ENCODE results near the gene VCPKMT.

The VCPKMT gene

DNA sequence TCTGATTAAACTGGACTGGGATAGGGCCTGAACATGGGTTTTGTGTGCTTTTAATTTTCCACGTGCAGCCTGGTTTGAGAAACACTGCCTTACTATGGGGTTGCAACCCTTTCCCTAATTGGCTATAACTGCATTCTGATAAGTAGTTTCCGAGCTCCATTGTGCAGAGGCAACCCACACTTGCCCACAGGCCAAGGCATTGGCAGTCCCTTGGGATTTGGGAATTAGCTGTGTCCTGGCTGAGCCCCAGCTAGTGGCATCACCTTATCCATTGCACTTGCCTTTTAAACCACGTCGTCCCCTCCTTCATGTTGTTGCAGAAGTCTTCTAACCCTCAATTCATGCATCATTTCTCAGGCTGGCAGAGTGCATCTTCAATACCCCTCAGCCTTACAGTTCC lies 10.2 kb downstream of the VCPKMT start:
- Histone ChIP-seq H3K9ac (ENCODE audit: low read depth, low read length) (no peak overlapping the region), H3K36me3 (ENCODE audit: insufficient read depth, low read length) (peaks cover 7% of the 10 kb centered on the region), H3K9me3 (ENCODE audit: control insufficient read depth, insufficient read depth, low read length) (no peaks in the 10 kb centered on the region), H3K4me1 (ENCODE audit: insufficient read depth, low read length) (peaks cover 4% of the 10 kb centered on the region; the same call in 1 of the 2 replicates)

GRCh38 chr14:50103558-50103957 lies 12.8 kb downstream of the VCPKMT start:
- Histone ChIP-seq H3K4me1 (ENCODE audit: insufficient read depth, low read length) (peaks cover 2% of the 10 kb centered on the region; the same call in 1 of the 2 replicates), H3K36me3 (ENCODE audit: insufficient read depth, low read length) (no peaks in the 10 kb centered on the region), H3K9ac (ENCODE audit: low read depth, low read length) (no peak overlapping the region), H3K9me3 (ENCODE audit: control insufficient read depth, insufficient read depth, low read length) (no peaks in the 10 kb centered on the region)

DNA sequence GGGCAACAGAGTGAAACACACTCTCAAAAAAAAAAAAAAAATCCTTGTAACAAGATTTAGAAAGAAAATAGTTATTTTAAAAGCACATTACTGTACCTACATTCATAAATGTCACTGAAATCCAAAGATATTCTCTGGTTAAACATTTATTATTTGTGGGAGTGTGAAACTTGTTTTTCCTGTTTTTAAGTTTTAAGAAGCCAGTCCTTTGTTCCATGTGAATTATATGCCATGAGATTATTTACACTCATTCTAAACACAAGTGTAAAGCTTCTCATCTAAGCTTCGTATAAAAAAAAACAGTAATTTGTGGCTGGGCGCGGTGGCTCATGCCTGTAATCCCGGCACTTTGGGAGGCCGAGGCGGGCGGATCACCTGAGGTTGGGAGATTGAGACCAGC lies 15.0 kb downstream of the VCPKMT start:
- no peaks in the 10 kb centered on the region for H3K4me1 ChIP-seq (ENCODE audit: insufficient read depth, low read length)
- H3K9ac ChIP-seq (ENCODE audit: low read depth, low read length): no peak overlapping the region
- no peaks in the 10 kb centered on the region for H3K36me3 ChIP-seq (ENCODE audit: insufficient read depth, low read length)
- H3K9me3 ChIP-seq (ENCODE audit: control insufficient read depth, insufficient read depth, low read length): no peaks in the 10 kb centered on the region

GRCh38 chr14:50100805-50101204 lies 15.6 kb downstream of the VCPKMT start:
- Histone ChIP-seq H3K9me3 (ENCODE audit: control insufficient read depth, insufficient read depth, low read length) (no peaks in the 10 kb centered on the region), H3K4me1 (ENCODE audit: insufficient read depth, low read length) (no peaks in the 10 kb centered on the region), H3K9ac (ENCODE audit: low read depth, low read length) (no peak overlapping the region), H3K36me3 (ENCODE audit: insufficient read depth, low read length) (no peaks in the 10 kb centered on the region)

DNA sequence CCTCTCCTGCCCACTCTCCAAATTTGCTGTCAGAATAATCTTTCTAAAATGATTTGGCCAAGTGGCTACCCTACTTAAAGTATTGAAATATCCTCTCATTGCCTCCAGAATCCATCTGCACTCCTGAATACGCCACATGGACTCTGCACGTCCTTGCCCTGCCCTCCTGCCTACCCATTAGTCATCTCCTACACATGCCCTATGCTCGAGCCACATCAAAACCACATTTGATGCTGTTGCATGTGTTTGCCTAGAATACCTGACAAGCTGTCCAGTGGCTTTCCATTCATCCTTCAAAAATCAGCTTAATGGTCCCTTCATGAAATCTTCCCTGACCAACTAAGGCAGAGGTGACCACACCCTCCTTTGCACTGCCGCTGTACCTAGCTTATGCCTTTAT lies 17.0 kb downstream of the VCPKMT start:
- no peaks in the 10 kb centered on the region for H3K4me1 ChIP-seq (ENCODE audit: insufficient read depth, low read length)
- H3K9ac ChIP-seq (ENCODE audit: low read depth, low read length): no peak overlapping the region
- no peaks in the 10 kb centered on the region for H3K36me3 ChIP-seq (ENCODE audit: insufficient read depth, low read length)
- no peaks in the 10 kb centered on the region for H3K9me3 ChIP-seq (ENCODE audit: control insufficient read depth, insufficient read depth, low read length)

DNA sequence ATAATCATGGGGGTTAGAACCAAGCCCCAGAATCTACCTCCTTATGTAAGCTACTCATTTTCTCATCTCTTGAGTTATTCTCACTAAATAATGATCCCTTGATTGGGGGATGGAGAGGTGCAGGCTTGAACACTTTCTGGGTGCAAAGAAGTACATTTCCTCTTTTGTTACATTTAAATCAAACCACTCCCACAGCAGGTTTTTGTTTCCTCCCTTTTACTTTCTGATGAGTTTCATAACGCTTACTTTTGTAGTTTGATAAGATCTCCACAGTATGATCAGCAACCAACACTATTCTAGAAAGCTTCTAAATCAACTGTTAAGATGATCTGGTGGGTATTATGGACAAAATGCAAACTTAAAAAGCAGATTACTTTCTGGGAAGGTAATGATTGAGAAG lies 20.5 kb downstream of the VCPKMT start:
- H3K9ac ChIP-seq (ENCODE audit: low read depth, low read length): no peak overlapping the region
- no peaks in the 10 kb centered on the region for H3K9me3 ChIP-seq (ENCODE audit: control insufficient read depth, insufficient read depth, low read length)
- no peaks in the 10 kb centered on the region for H3K4me1 ChIP-seq (ENCODE audit: insufficient read depth, low read length)
- H3K36me3 ChIP-seq (ENCODE audit: insufficient read depth, low read length): no peaks in the 10 kb centered on the region; the same call in 1 of the 2 replicates

GRCh38 chr14:50094056-50094755 lies 22.2 kb downstream of the VCPKMT start:
- H3K36me3 ChIP-seq (ENCODE audit: insufficient read depth, low read length): no peaks in the 10 kb centered on the region; the same call in 1 of the 2 replicates
- no peaks in the 10 kb centered on the region for H3K4me1 ChIP-seq (ENCODE audit: insufficient read depth, low read length)
- H3K9me3 ChIP-seq (ENCODE audit: control insufficient read depth, insufficient read depth, low read length): no peaks in the 10 kb centered on the region
- H3K9ac ChIP-seq (ENCODE audit: low read depth, low read length): no peak overlapping the region

- Histone ChIP-seq H3K36me3 (ENCODE audit: insufficient read depth, low read length) (no peaks in the 10 kb centered on the region; the same call in 1 of the 2 replicates), H3K9me3 (ENCODE audit: control insufficient read depth, insufficient read depth, low read length) (no peaks in the 10 kb centered on the region), H3K9ac (ENCODE audit: low read depth, low read length) (no peak overlapping the region), H3K4me1 (ENCODE audit: insufficient read depth, low read length) (no peaks in the 10 kb centered on the region)
Observed at GRCh38 chr14:50093496-50093895, 22.9 kb downstream of the VCPKMT start.

DNA sequence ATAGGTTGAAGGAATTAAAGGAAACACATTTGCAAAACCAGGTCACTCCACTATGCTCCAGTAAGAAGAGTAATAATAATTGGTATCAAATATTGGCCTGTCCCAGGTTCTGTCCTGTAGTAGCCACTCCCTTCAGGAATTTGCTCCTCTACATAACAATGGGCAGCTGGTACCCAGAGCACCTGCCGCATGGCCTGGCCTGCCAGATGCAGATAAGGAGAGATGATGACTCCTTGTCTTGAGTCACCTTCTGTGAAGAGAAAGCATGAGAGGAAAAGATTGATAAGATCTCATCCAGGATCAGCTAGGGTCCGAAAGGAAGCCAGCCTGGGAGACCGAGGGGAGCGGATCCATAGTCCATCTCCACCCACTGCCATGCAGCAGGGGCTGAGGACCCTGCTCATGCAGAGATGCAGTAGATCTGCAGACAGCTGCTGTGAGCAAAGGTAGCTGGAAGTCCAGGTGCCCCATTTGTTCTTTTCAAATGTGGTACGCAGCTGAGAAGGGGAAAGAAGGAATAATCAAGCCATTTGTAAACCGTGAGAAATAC lies 24.3 kb downstream of the VCPKMT start:
- H3K4me1 ChIP-seq (ENCODE audit: insufficient read depth, low read length): no peaks in the 10 kb centered on the region
- H3K36me3 ChIP-seq (ENCODE audit: insufficient read depth, low read length): no peaks in the 10 kb centered on the region; the same call in 1 of the 2 replicates
- H3K9me3 ChIP-seq (ENCODE audit: control insufficient read depth, insufficient read depth, low read length): no peaks in the 10 kb centered on the region
- no peak overlapping the region for H3K9ac ChIP-seq (ENCODE audit: low read depth, low read length)

GRCh38 chr14:50091240-50091913 lies 25.0 kb downstream of the VCPKMT start:
- Histone ChIP-seq H3K4me1 (ENCODE audit: insufficient read depth, low read length) (no peaks in the 10 kb centered on the region), H3K36me3 (ENCODE audit: insufficient read depth, low read length) (no peaks in the 10 kb centered on the region; the same call in 1 of the 2 replicates), H3K9me3 (ENCODE audit: control insufficient read depth, insufficient read depth, low read length) (no peaks in the 10 kb centered on the region), H3K9ac (ENCODE audit: low read depth, low read length) (no peak overlapping the region)

GRCh38 chr14:50089208-50089607 lies 27.2 kb downstream of the VCPKMT start:
- no peak overlapping the region for H3K9ac ChIP-seq (ENCODE audit: low read depth, low read length)
- no peaks in the 10 kb centered on the region for H3K9me3 ChIP-seq (ENCODE audit: control insufficient read depth, insufficient read depth, low read length)
- no peaks in the 10 kb centered on the region for H3K4me1 ChIP-seq (ENCODE audit: insufficient read depth, low read length)
- H3K36me3 ChIP-seq (ENCODE audit: insufficient read depth, low read length): no peaks in the 10 kb centered on the region; the same call in 1 of the 2 replicates

GRCh38 chr14:50088731-50089130 lies 27.6 kb downstream of the VCPKMT start:
- H3K9ac ChIP-seq (ENCODE audit: low read depth, low read length): no peak overlapping the region
- no peaks in the 10 kb centered on the region for H3K9me3 ChIP-seq (ENCODE audit: control insufficient read depth, insufficient read depth, low read length)
- no peaks in the 10 kb centered on the region for H3K4me1 ChIP-seq (ENCODE audit: insufficient read depth, low read length)
- H3K36me3 ChIP-seq (ENCODE audit: insufficient read depth, low read length): no peaks in the 10 kb centered on the region; the same call in 1 of the 2 replicates

DNA sequence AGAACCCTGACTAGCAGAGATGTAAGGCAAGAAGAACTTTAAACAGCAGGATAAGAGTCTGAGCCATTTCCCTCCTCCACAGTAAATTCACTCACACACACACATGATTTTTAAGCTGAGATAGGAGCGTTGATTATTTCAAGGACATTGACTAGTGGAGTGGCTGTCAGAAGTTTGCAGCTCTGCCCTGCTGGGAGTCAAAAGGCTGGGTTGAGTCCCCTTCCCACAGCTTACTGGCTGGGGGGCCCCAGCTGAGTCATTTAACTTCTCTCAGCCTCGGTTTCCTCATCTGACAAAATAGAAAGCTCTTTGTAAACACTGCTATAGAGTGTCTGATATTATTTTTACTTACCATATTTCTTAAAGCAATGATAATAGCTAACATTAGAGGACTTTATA lies 28.3 kb downstream of the VCPKMT start:
- H3K36me3 ChIP-seq (ENCODE audit: insufficient read depth, low read length): no peaks in the 10 kb centered on the region; the same call in 1 of the 2 replicates
- no peak overlapping the region for H3K9ac ChIP-seq (ENCODE audit: low read depth, low read length)
- H3K4me1 ChIP-seq (ENCODE audit: insufficient read depth, low read length): no peaks in the 10 kb centered on the region
- H3K9me3 ChIP-seq (ENCODE audit: control insufficient read depth, insufficient read depth, low read length): no peaks in the 10 kb centered on the region

- H3K9ac ChIP-seq (ENCODE audit: low read depth, low read length): no peak overlapping the region
- no peaks in the 10 kb centered on the region; the same call in 1 of the 2 replicates for H3K36me3 ChIP-seq (ENCODE audit: insufficient read depth, low read length)
- no peaks in the 10 kb centered on the region for H3K4me1 ChIP-seq (ENCODE audit: insufficient read depth, low read length)
- no peaks in the 10 kb centered on the region for H3K9me3 ChIP-seq (ENCODE audit: control insufficient read depth, insufficient read depth, low read length)
Observed at GRCh38 chr14:50087341-50088116, 28.8 kb downstream of the VCPKMT start.

All from ES-I3 (cell line).